RWPE2 (cell line): ENCODE measurements around the gene RPS3.

Experiments
- ATAC-seq: fragments of 200-7000 bp; cut with Tn5 transposase; 3 replicates; pipeline ENCODE4 v1.9.1; 2021; ENCODE audit warnings: low read depth
- DNase-seq: peaks from one replicate; pipeline ENCODE4 v3.0.0-alpha.2; 2020; ENCODE audit warnings: low spot score
- H3K27ac ChIP-seq: fragments of 450-650 bp; 2 replicates; pipeline ENCODE4 v1.5.1; 2017; ENCODE audit warnings: mild to moderate bottlenecking; ENCODE audit not compliant: poor library complexity, severe bottlenecking
- H3K27me3 ChIP-seq: fragments of 250-450 bp; sonication (Bioruptor Pico); 2 replicates; pipeline ENCODE4 v1.5.1; 2021; ENCODE audit warnings: mild to moderate bottlenecking, moderate library complexity; ENCODE audit not compliant: insufficient read depth, poor library complexity, severe bottlenecking
- H3K36me3 ChIP-seq: fragments of 250-450 bp; sonication (Bioruptor Pico); 2 replicates; pipeline ENCODE4 v1.5.1; 2020; ENCODE audit warnings: low read depth, mild to moderate bottlenecking, moderate library complexity
- H3K4me1 ChIP-seq: fragments of 250-450 bp; sonication (Bioruptor Pico); 2 replicates; pipeline ENCODE4 v1.5.1; 2021; ENCODE audit warnings: mild to moderate bottlenecking, moderate library complexity; ENCODE audit not compliant: insufficient read depth, poor library complexity, severe bottlenecking
- H3K4me3 ChIP-seq: fragments of 250-450 bp; sonication (Bioruptor Pico); 2 replicates; pipeline ENCODE4 v1.5.1; 2021; ENCODE audit warnings: mild to moderate bottlenecking, moderate library complexity; ENCODE audit not compliant: severe bottlenecking
- H3K9me3 ChIP-seq: fragments of 250-450 bp; sonication (Bioruptor Pico); 2 replicates; pipeline ENCODE4 v1.5.1; 2021; ENCODE audit warnings: mild to moderate bottlenecking, moderate library complexity; ENCODE audit not compliant: severe bottlenecking
- TF ChIP-seq, protein P1 (sequence below): fragments of 450-650 bp; IDR thresholded peaks from one replicate; pipeline ENCODE4 v1.5.1; 2017; ENCODE audit warnings: mild to moderate bottlenecking, moderate library complexity; ENCODE audit not compliant: poor library complexity, severe bottlenecking

The RPS3 gene

DNA sequence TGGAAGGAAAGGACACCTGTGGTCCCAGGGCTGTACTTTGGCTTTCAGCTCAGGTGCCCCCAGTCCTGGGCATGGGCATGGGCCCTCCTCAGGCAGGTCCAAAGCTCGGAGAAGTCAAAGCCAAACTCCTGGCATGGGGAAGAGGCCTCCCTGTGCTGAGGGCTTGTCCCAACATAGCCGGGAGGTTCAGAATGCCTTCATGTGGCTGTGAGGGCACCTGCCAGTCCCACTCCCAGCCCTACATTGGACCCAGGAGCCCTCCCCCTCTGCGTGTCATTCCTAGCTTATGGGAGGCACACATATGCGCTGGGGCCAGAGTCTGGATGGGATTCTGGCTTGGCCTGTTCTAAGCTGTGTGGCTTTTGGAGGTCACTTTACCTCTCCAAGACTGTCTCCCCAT lies 34.7 kb downstream of the RPS3 start:
- H3K9me3 ChIP-seq: no peaks in the 10 kb centered on the region
- H3K4me1 ChIP-seq: peaks cover 2% of the 10 kb centered on the region
- H3K27me3 ChIP-seq: peaks cover 4% of the 10 kb centered on the region
- H3K27ac ChIP-seq: no peak overlapping the region
- no peak for DNase-seq
- H3K4me3 ChIP-seq: no peak overlapping the region
- H3K36me3 ChIP-seq: no peaks in the 10 kb centered on the region
- ATAC-seq: no peak
- TF ChIP-seq, protein P1, sequence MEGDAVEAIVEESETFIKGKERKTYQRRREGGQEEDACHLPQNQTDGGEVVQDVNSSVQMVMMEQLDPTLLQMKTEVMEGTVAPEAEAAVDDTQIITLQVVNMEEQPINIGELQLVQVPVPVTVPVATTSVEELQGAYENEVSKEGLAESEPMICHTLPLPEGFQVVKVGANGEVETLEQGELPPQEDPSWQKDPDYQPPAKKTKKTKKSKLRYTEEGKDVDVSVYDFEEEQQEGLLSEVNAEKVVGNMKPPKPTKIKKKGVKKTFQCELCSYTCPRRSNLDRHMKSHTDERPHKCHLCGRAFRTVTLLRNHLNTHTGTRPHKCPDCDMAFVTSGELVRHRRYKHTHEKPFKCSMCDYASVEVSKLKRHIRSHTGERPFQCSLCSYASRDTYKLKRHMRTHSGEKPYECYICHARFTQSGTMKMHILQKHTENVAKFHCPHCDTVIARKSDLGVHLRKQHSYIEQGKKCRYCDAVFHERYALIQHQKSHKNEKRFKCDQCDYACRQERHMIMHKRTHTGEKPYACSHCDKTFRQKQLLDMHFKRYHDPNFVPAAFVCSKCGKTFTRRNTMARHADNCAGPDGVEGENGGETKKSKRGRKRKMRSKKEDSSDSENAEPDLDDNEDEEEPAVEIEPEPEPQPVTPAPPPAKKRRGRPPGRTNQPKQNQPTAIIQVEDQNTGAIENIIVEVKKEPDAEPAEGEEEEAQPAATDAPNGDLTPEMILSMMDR: no peak

DNA sequence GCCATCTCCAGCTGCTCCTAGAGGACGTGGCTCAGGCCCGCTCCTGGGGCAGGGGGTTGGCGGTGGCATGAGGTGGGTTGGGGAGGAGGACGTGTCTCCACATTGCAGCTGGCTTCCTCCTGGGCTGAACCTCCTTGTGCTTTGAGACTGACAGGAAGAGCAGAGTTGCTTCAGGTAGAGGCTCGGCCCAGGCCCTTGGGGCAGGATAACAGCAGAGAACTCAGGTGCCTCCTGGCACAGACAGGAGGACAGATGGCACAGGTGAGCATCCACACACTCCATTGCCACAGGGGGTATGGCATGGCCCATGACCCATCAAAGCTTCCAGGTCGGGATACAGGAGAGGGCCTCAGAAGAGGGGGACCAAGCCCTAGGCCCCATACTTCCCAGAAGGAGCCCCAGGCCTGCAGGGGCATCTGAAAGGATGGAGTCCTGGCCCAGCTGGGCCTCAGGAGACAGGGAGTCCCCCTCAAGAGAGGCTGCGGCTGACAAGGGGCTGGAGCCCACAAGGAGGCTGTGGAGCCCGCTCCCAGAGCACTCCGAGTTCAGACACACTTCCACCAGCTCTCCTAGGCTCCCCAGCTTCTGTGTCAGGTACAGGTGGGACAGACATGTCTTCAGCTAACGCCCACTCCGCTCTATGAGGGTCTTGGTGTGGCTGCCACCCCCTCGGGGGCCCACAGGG lies 35.7 kb downstream of the RPS3 start:
- ATAC-seq: no peak
- no peaks in the 10 kb centered on the region for H3K4me1 ChIP-seq

DNA sequence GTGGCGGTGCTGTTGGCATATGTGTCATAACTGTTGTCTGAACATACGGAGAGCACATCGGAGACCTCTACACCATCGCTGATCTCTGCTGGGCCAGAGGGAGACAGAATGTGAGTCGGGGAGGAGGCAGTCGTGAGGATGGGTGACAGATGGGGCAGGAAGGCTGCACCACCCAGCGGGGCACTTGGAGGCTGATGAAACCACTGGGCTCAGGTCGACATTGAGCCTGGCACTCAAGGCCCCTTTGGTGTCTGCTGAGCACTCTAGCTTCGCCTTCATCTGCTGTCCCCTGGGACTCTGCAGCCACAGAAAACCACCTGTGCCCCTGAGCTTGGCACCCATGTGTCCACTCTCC lies 36.2 kb downstream of the RPS3 start:
- DNase-seq: no peak
- no peaks in the 10 kb centered on the region for H3K36me3 ChIP-seq
- H3K27me3 ChIP-seq: no peaks in the 10 kb centered on the region
- no peak overlapping the region for H3K4me3 ChIP-seq
- H3K27ac ChIP-seq: no peak overlapping the region
- no peaks in the 10 kb centered on the region for H3K4me1 ChIP-seq
- TF ChIP-seq, protein P1: no peak
- no peaks in the 10 kb centered on the region for H3K9me3 ChIP-seq
- ATAC-seq: no peak

More for the DNA sequence above, 35.7 kb downstream of the RPS3 start:
- H3K27me3 ChIP-seq: no peaks in the 10 kb centered on the region
- no peak overlapping the region for H3K27ac ChIP-seq
- TF ChIP-seq, protein P1: no peak
- no peaks in the 10 kb centered on the region for H3K36me3 ChIP-seq
- no peak overlapping the region for H3K4me3 ChIP-seq
- DNase-seq: no peak
- no peaks in the 10 kb centered on the region for H3K9me3 ChIP-seq

DNA sequence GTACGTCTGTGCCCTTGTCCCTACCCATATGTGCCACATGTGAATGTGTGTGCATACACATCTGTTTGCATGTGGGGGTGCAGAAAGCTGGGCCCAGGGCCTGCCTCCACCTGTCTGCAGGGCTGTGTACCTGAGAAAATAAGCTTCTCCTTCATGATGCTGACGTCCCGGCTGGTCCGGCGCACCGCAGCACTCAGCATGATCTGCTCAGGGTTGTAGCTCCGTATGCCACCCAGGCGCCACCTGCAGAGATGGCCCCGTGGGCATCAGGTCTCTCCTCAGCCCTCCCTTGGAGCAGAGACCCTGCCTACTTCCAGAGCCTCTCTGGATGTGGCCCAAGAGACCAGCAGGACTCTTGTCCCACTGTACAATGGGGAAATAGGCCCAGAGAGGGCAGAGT lies 37.5 kb downstream of the RPS3 start:
- H3K4me3 ChIP-seq: no peak overlapping the region
- no peak overlapping the region for H3K27ac ChIP-seq
- no peaks in the 10 kb centered on the region for H3K36me3 ChIP-seq
- DNase-seq (no peak), ATAC-seq (no peak)
- H3K4me1 ChIP-seq: no peaks in the 10 kb centered on the region
- no peaks in the 10 kb centered on the region for H3K27me3 ChIP-seq
- H3K9me3 ChIP-seq: no peaks in the 10 kb centered on the region
- TF ChIP-seq, protein P1: no peak

GRCh38 chr11:75437966-75438659 lies 38.8 kb downstream of the RPS3 start:
- TF ChIP-seq, protein P1: no peak
- no peaks in the 10 kb centered on the region for H3K4me1 ChIP-seq
- DNase-seq: no peak

More at GRCh38 chr11:75437966-75438659, 38.8 kb downstream of the RPS3 start:
- H3K36me3 ChIP-seq: no peaks in the 10 kb centered on the region
- no peaks in the 10 kb centered on the region for H3K27me3 ChIP-seq
- H3K27ac ChIP-seq: no peak overlapping the region
- no peak for ATAC-seq
- H3K4me3 ChIP-seq: no peak overlapping the region
- H3K9me3 ChIP-seq: no peaks in the 10 kb centered on the region
